ENCODE measurements around the gene TMEM233. TPM values are rescaled to one million over a fixed set of nuclear protein-coding genes. Genes with fewer than 3 reads are reported as not detected.
"Not testable (repeated sequence)": the region's sequence is repeated elsewhere in the genome, so short reads cannot be mapped to it uniquely, and the experiment has no call there.

The TMEM233 gene
- total RNA-seq, 1 donor from 2014 or later: not detected

DNA sequence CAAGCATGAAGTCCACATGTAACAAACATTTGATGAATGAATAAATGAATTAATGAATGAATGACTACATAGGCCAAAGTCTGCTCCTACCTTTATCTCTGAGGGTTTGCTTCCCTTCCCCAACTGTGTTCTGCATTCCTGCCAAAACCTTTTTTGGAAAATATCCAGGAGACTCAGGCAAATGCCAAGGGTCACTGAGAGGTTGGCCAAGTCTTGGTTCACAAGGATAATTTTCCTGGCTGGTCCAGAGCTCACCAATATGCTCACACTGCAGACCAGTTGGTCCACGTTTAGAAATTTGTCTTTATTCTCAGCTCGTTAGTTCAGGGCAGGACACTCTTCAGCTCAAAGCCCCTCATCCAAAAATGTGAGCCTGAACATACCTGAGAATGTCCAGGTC, 10.2 kb downstream of the TMEM233 start:
- H3K36me3 Mint-ChIP-seq (ENCODE audit: low read depth): no peaks in the 10 kb centered on the region
- H3K4me3 Mint-ChIP-seq (ENCODE audit: unreplicated experiment): no peak overlapping the region
- H3K27ac Mint-ChIP-seq (ENCODE audit: unreplicated experiment): no peak overlapping the region
- peaks cover 9% of the 10 kb centered on the region for H3K27me3 Mint-ChIP-seq (ENCODE audit: low read depth)
- DNase-seq (ENCODE audit: low spot score): no peak
- no peak for TF ChIP-seq CTCF (IDR thresholded peaks at IDR 0.05)
- no peaks in the 10 kb centered on the region for H3K4me1 Mint-ChIP-seq (ENCODE audit: low read depth)
- no peaks in the 10 kb centered on the region for H3K9me3 Mint-ChIP-seq (ENCODE audit: low read depth)

GRCh38 chr12:119609358-119609757, 15.8 kb downstream of the TMEM233 start:
- H3K9me3 Mint-ChIP-seq (ENCODE audit: low read depth): peaks cover 6% of the 10 kb centered on the region
- peaks cover 11% of the 10 kb centered on the region for H3K27me3 Mint-ChIP-seq (ENCODE audit: low read depth)
- no peak overlapping the region for H3K27ac Mint-ChIP-seq (ENCODE audit: unreplicated experiment)
- H3K36me3 Mint-ChIP-seq (ENCODE audit: low read depth): no peaks in the 10 kb centered on the region
- no peak for TF ChIP-seq CTCF (IDR thresholded peaks at IDR 0.05)
- H3K4me1 Mint-ChIP-seq (ENCODE audit: low read depth): no peaks in the 10 kb centered on the region
- DNase-seq (ENCODE audit: low spot score): no peak
- no peak overlapping the region for H3K4me3 Mint-ChIP-seq (ENCODE audit: unreplicated experiment)

DNA sequence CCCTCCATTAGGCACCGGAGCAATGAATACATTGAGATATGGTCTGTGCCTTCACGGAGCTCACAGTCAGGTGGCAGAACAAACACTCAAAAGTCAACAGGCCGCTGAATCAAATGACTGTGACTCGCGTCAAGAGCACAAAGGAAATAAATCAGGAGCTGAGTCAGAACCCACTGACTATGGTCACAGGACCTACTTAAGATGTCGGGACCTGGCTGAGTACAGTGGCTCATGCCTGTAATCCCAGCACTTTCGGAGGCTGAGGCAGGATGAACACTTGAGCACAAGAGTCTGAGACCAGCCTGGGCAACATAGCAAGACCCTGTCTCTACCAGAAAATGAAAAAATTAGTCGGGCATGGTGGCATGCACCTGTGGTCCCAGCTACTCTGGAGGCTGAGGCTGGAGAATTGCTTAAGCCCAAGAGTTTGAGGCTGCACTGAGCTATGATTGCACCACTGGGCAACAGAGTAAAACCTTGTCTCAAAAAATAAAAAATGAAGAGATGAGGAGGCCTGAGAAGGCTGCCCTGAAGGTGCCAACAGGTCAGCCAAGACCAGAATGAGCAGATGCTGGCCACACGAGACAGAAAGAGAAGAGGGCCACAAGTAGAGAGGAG, 19.9 kb downstream of the TMEM233 start:
- no peak overlapping the region for H3K27ac Mint-ChIP-seq (ENCODE audit: unreplicated experiment)
- H3K4me3 Mint-ChIP-seq (ENCODE audit: unreplicated experiment): no peak overlapping the region
- peaks cover 2% of the 10 kb centered on the region for H3K27me3 Mint-ChIP-seq (ENCODE audit: low read depth)
- no peaks in the 10 kb centered on the region for H3K4me1 Mint-ChIP-seq (ENCODE audit: low read depth)
- no peak for DNase-seq (ENCODE audit: low spot score)
- peaks cover 6% of the 10 kb centered on the region for H3K9me3 Mint-ChIP-seq (ENCODE audit: low read depth)
- no peaks in the 10 kb centered on the region for H3K36me3 Mint-ChIP-seq (ENCODE audit: low read depth)
- no peak for TF ChIP-seq CTCF (IDR thresholded peaks at IDR 0.05)

DNA sequence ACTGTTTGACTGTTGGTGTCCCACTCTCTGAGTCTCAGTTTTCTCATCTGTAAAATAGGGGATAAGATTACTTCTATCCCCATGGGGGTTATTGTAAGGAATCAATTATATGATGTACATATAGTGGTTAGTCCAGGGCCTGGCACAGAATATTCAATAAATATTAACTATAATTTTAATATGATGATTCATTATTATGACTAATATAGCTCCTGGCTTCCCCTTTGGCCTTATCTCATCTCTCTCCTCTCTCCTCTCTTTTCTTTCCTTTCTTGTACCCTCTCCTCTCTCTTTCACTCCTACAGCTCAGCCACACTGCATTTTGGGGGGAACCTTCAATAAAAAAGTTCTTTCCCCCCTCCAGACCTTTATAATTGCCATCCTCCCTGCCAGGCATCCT, 21.1 kb downstream of the TMEM233 start:
- Mint-ChIP-seq H3K36me3 (ENCODE audit: low read depth) (no peaks in the 10 kb centered on the region), H3K4me3 (ENCODE audit: unreplicated experiment) (no peak overlapping the region), H3K4me1 (ENCODE audit: low read depth) (no peaks in the 10 kb centered on the region), H3K27me3 (ENCODE audit: low read depth) (peaks cover 2% of the 10 kb centered on the region), H3K9me3 (ENCODE audit: low read depth) (peaks cover 6% of the 10 kb centered on the region), H3K27ac (ENCODE audit: unreplicated experiment) (no peak overlapping the region)
- DNase-seq (ENCODE audit: low spot score): no peak
- no peak for TF ChIP-seq CTCF (IDR thresholded peaks at IDR 0.05)

GRCh38 chr12:119615518-119616475, 22.2 kb downstream of the TMEM233 start:
- H3K27ac Mint-ChIP-seq (ENCODE audit: unreplicated experiment): no peak overlapping the region

GRCh38 chr12:119618328-119618896, 24.8 kb downstream of the TMEM233 start:
- not testable (repeated sequence) for H3K4me1 Mint-ChIP-seq (ENCODE audit: low read depth); H3K4me3 Mint-ChIP-seq (ENCODE audit: unreplicated experiment); H3K27me3 Mint-ChIP-seq (ENCODE audit: low read depth); DNase-seq (ENCODE audit: low spot score); H3K36me3 Mint-ChIP-seq (ENCODE audit: low read depth); H3K27ac Mint-ChIP-seq (ENCODE audit: unreplicated experiment); H3K9me3 Mint-ChIP-seq (ENCODE audit: low read depth)

More at GRCh38 chr12:119615518-119616475, 22.2 kb downstream of the TMEM233 start:
- Mint-ChIP-seq H3K4me1 (ENCODE audit: low read depth) (no peaks in the 10 kb centered on the region), H3K9me3 (ENCODE audit: low read depth) (no peaks in the 10 kb centered on the region), H3K36me3 (ENCODE audit: low read depth) (no peaks in the 10 kb centered on the region), H3K4me3 (ENCODE audit: unreplicated experiment) (no peak overlapping the region), H3K27me3 (ENCODE audit: low read depth) (peaks cover 2% of the 10 kb centered on the region)
- no peak for DNase-seq (ENCODE audit: low spot score)
- no peak for TF ChIP-seq CTCF (IDR thresholded peaks at IDR 0.05)

Measured in chondrocyte (in vitro differentiated cells).